HG02588 (cell line): ENCODE data around the gene HTR3D.
"Not testable (repeated sequence)": the region's sequence is repeated elsewhere in the genome, so short reads cannot be mapped to it uniquely, and the experiment has no call there.

ENCODE experiments used
- ATAC-seq: cut with Tn5 transposase; IDR thresholded peaks from one replicate; pipeline ENCODE4 v1.9.1; 2021; ENCODE audit warnings: mild to moderate bottlenecking, moderate library complexity; ENCODE audit not compliant: unreplicated experiment

HTR3D gene

GRCh38 chr3:184062637-184063036 is 31.1 kb downstream of the HTR3D start:
- ATAC-seq, result no peak

GRCh38 chr3:184066211-184066610 is 34.7 kb downstream of the HTR3D start:
- ATAC-seq, result no peak

GRCh38 chr3:184067573-184068055 is 36.1 kb downstream of the HTR3D start:
- no peak for ATAC-seq

- no peak for ATAC-seq
Measured at GRCh38 chr3:184068344-184068743, 36.8 kb downstream of the HTR3D start.

GRCh38 chr3:184071142-184071541 is 39.6 kb downstream of the HTR3D start:
- ATAC-seq, result not testable (repeated sequence)

GRCh38 chr3:184073621-184074020 is 42.1 kb downstream of the HTR3D start:
- no peak for ATAC-seq

GRCh38 chr3:184075901-184076300 is 44.4 kb downstream of the HTR3D start:
- no peak for ATAC-seq

- no peak for ATAC-seq
Measured at GRCh38 chr3:184077881-184078280, 46.3 kb downstream of the HTR3D start.

- ATAC-seq, result no peak
Measured at GRCh38 chr3:184078851-184079250, 47.3 kb downstream of the HTR3D start.

GRCh38 chr3:184081116-184081830 is 49.7 kb downstream of the HTR3D start:
- no peak for ATAC-seq

GRCh38 chr3:184082034-184082433 is 50.5 kb downstream of the HTR3D start:
- no peak for ATAC-seq

- ATAC-seq, result no peak
Measured at GRCh38 chr3:184082465-184082864, 50.9 kb downstream of the HTR3D start.

- no peak for ATAC-seq
Measured at GRCh38 chr3:184085389-184085852, 53.9 kb downstream of the HTR3D start.
